Heart right ventricle (tissue), 16 donors: Measurements from ENCODE around the gene ASB5. TPM values are rescaled to one million over a fixed set of nuclear protein-coding genes. Genes with fewer than 3 reads are reported as not detected.
"Not testable (repeated sequence)": the region's sequence is repeated elsewhere in the genome, so short reads cannot be mapped to it uniquely, and the experiment has no call there.

Experiments used
- ATAC-seq, 8 donors: fragments of 200-7000 bp; cut with Tn5 transposase; one replicate each; pipeline ENCODE4 v1.9.1; 2020; ENCODE audit warnings: mild to moderate bottlenecking in 8 of 8, moderate library complexity in 8 of 8, moderate number of reproducible peaks in 1 of 8
- DNase-seq, 2 donors: peaks; one replicate each; pipeline ENCODE4 v3.0.0-alpha.2; 2020
- H3K27ac ChIP-seq, 10 donors: fragments of 200-600 bp; sonication (generic) in 2 of 10; one replicate each; pipeline versions ENCODE4 v1.5.0 to v1.8.0; 2020 to 2022; ENCODE audit warnings: mild to moderate bottlenecking in 3 of 10
- H3K27me3 ChIP-seq, 7 donors: fragments of 200-600 bp; one replicate each; pipeline ENCODE4 v1.8.0; 2021 to 2022; ENCODE audit warnings: mild to moderate bottlenecking in 2 of 7
- H3K36me3 ChIP-seq, 9 donors: fragments of 200-600 bp; sonication (generic) in 1 of 9; one replicate each; pipeline versions ENCODE4 v1.5.0 to v1.8.0; 2020 to 2022; ENCODE audit warnings: mild to moderate bottlenecking in 2 of 9
- H3K4me1 ChIP-seq, 9 donors: fragments of 200-600 bp; sonication (generic) in 1 of 9; one replicate each; pipeline versions ENCODE4 v1.5.0 to v1.8.0; 2020 to 2022; ENCODE audit warnings: mild to moderate bottlenecking in 4 of 9
- H3K4me3 ChIP-seq, 10 donors: fragments of 200-600 bp; sonication (generic) in 2 of 10; one replicate each; pipeline versions ENCODE4 v1.5.0 to v1.8.0; 2020 to 2022; ENCODE audit warnings: mild to moderate bottlenecking in 7 of 10, moderate library complexity in 2 of 10
- H3K9me3 ChIP-seq, 11 donors: fragments of 200-600 bp in 10 of 11; sonication (generic) in 2 of 11; one replicate each; pipeline versions ENCODE4 v1.5.0 to v1.8.0; 2013 to 2022; ENCODE audit warnings: mild to moderate bottlenecking in 2 of 11, control low read depth in 1 of 11, moderate library complexity in 1 of 11
- WGBS, 2 donors: extraction: QIAGEN DNeasy Blood & Tissue Kit; methylation state at CpG; one replicate each; pipeline ENCODE4 v1.1.7; 2013; ENCODE audit warnings: inconsistent platforms in 1 of 2; 5-methylcytosine and 5-hydroxymethylcytosine counted together
- intact Hi-C, 10 donors: fragments of 100-400 bp; cut with DNase I; formaldehyde crosslinking; loops; one replicate each; pipeline versions ENCODE4 v1.11.1 to v1.14.2; 2022
- polyA plus RNA-seq, 2 donors: library from polyadenylated mRNA; stranded (reverse); fragments of 200-250 nt; gene quantifications; one replicate each; pipeline ENCODE4 v1.2.3, GENCODE V29; 2013
- total RNA-seq, 10 donors: library from RNA; stranded (reverse); fragmentation: NEBNext Ultra II Directional in 3 of 10; extraction: Animal tissue kit (Norgen Biotek cat#: 25700) in 3 of 10; gene quantifications; one replicate each; pipeline versions ENCODE4 v1.2.1 to v1.2.4, GENCODE V29; 2021 to 2023
- TF ChIP-seq, protein P1 (sequence below), 9 donors: fragments of 200-600 bp; sonication (generic) in 2 of 9; IDR thresholded peaks; one replicate each; pipeline versions ENCODE4 v1.5.0 to v1.8.0; 2021 to 2022; ENCODE audit warnings: antibody characterized with exemption in 9 of 9, mild to moderate bottlenecking in 5 of 9, moderate library complexity in 1 of 9
- donor health status: Arrhythmogenic right ventricular cardiomyopathy.
- donor health status: ischemic (EF 13 %, LVEDD 7.1; RV severe dilation, severe dysfunction).
- donor health status: healthy with polysubstance abuse.
- donor health status: DM: no; HTN: yes; CAD: no.
- donor health status: DM: no; HTN: no; CAD: no.
- donor health status: ischemic (EF 25% LVEDD 6.9; RV normal size, moderate dysfunction).
- donor health status: ischemic (EF 25% LVEDD 5.7; RV mildly dilated, moderate dysfunction).
- donor health status: healthy.
- donor health status: DM: yes; HTN: yes; CAD: no.
- donor health status: Ischemic cardiomyopathy.
- donor health status: ischemic (EF 35%, LVEDD 5.7; RV mildly dilated, moderate dysfunction).
- donor health status: nonischemic (EF 11% LVEDD 7.7; RV severe dilation, severe dysfunction).
- donor health status: DM: yes; HTN: yes; CAD: no.
- donor health status: PGD.
- donor health status: ischemic (EF 29% LVEDD 5.4; RV normal size, mild dysfunction).
- donor health status: nonischemic (EF 23%, LVEDD 6.1; RV moderate dilation, normal function).

Gene ASB5
- total and polyA plus RNA-seq, 12 donors: 0.95 to 6.5 (median 3.8) TPM

DNA sequence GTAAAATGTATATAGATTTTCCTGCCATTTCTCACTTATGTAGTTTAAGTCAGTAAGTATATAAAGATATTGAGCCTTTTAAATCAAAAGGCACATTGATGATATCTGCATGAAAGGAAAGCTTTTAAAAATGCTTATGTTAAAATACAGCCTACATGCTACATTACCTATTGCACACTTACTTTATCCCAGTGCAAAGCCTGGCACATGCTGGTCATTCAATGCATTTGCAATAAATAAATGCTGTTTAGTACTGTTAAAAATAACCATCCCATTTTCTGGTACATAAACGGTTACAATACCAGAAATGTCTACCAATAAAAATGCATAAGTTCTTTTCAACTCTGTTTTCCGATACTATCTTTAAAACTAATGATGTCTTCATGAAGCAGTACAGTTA, 51.5 kb downstream of the ASB5 start:
- Histone ChIP-seq H3K27me3 (no peaks in the 10 kb centered on the region), H3K9me3 (peaks cover 0 to 4% (median 0%) of the 10 kb centered on the region in 11 donors), H3K27ac (no peak overlapping the region), H3K36me3 (no peaks in the 10 kb centered on the region), H3K4me1 (no peaks in the 10 kb centered on the region), H3K4me3 (no peak overlapping the region)
- ATAC-seq (no peak), DNase-seq (no peak)
- 67 to 76% methylated on average over 2 of the region's 2 CpGs for WGBS, 2 donors
- TF ChIP-seq, protein P1, sequence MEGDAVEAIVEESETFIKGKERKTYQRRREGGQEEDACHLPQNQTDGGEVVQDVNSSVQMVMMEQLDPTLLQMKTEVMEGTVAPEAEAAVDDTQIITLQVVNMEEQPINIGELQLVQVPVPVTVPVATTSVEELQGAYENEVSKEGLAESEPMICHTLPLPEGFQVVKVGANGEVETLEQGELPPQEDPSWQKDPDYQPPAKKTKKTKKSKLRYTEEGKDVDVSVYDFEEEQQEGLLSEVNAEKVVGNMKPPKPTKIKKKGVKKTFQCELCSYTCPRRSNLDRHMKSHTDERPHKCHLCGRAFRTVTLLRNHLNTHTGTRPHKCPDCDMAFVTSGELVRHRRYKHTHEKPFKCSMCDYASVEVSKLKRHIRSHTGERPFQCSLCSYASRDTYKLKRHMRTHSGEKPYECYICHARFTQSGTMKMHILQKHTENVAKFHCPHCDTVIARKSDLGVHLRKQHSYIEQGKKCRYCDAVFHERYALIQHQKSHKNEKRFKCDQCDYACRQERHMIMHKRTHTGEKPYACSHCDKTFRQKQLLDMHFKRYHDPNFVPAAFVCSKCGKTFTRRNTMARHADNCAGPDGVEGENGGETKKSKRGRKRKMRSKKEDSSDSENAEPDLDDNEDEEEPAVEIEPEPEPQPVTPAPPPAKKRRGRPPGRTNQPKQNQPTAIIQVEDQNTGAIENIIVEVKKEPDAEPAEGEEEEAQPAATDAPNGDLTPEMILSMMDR (IDR thresholded peaks at IDR 0.05): no peak
- intact Hi-C loops: no loop called here

DNA sequence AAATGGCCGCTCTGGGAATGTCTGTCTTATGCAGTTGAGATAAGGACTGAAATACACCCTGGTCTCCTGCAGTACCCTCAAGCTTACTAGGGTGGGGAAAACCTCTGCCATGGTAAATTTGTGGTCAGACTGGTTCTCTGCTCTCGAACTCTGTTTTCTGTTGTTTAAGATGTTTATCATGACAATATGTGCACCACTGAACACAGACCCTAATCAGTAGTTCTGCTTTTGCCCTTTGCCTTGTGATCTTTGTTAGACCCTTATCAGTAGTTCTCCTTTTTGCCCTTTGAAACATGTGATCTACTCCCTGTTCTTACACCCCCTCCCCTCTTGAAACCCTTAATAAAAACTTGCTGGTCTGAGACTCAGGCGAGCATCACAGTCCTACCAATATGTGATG, 56.7 kb downstream of the ASB5 start:
- H3K27me3 ChIP-seq, H3K4me1 ChIP-seq, DNase-seq, H3K4me3 ChIP-seq, H3K27ac ChIP-seq, ATAC-seq, intact Hi-C loops, H3K36me3 ChIP-seq: not testable (repeated sequence)
- H3K9me3 ChIP-seq: peaks cover 0 to 11% (median 0%) of the 10 kb centered on the region in 11 donors
- WGBS, 2 donors: 81 to 89% methylated on average over 3 of the region's 3 CpGs

DNA sequence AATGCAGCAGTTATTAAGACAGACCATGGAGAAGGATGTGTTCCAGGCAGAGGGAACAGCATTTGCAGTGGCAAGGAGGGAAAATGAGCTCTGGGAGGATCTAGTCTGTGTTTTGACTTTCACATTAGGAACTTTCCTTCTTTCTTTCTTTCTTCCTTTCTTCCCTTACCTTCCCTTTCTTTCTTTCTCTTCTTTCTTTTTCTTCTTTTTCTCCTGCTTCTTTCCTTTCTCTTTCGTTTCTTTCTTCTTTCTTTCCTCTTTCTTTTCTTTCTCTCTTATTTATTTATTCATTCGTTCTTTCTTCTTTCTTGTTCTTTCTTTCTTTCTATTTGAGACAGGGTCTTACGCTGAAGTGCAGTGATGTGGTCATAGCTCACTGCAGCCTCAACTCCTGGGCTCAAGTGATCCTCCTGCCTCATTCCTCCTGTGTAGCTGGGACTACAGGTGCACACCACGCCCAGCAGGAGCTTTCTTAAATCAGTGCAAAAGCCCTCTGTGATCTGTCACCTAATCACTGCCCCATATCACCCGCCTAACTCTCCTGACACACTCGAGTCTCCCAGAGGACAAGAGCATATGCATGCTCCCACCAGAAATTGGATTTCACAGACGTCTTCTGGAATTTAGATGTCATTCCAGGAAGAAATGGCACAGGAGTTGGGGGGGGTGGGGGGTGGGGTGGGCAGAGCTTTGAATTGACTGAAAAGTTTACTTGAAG, 58.3 kb downstream of the ASB5 start:
- intact Hi-C loops: no loop called here

DNA sequence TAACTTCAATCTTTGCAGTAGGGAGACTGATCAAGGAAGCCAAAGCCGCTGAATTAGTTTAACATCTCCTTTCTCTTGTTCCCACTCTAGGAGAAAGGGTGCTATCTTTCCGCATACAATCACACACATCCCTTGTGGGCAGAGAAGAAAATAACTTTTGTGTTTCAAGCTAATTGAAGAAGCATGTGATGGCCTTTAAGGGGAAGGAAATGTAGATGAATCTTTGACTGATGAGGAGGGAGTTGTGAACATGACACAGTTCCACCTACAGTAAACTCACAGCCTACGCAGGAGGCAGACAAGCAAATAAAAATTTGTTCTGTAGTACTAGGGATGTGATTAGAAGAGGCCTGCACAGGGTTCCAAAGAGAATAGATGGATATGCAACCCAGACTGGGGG, 58.9 kb downstream of the ASB5 start:
- peaks cover 0 to 11% (median 0%) of the 10 kb centered on the region in 11 donors for H3K9me3 ChIP-seq
- no peak for ATAC-seq
- intact Hi-C loops: no loop called here

More for the DNA sequence above, 58.3 kb downstream of the ASB5 start:
- DNase-seq (no peak), ATAC-seq (no peak)
- Histone ChIP-seq H3K4me1 (peaks cover 0 to 5% (median 0%) of the 10 kb centered on the region in 9 donors), H3K36me3 (no peaks in the 10 kb centered on the region), H3K4me3 (no peak overlapping the region), H3K27me3 (no peaks in the 10 kb centered on the region), H3K9me3 (peaks cover 0 to 11% (median 0%) of the 10 kb centered on the region in 11 donors), H3K27ac (no peak overlapping the region)
- WGBS, 2 donors: 71 to 81% methylated on average over 7 of the region's 7 CpGs
- TF ChIP-seq, protein P1 (IDR thresholded peaks at IDR 0.05): no peak

More for the DNA sequence above, 58.9 kb downstream of the ASB5 start:
- Histone ChIP-seq H3K4me1 (peaks cover 0 to 5% (median 0%) of the 10 kb centered on the region in 9 donors), H3K4me3 (no peak overlapping the region), H3K27me3 (no peaks in the 10 kb centered on the region), H3K36me3 (no peaks in the 10 kb centered on the region), H3K27ac (no peak overlapping the region)
- WGBS, 2 donors: 86 to 89% methylated on average over 3 of the region's 3 CpGs
- TF ChIP-seq, protein P1 (IDR thresholded peaks at IDR 0.05): no peak
- DNase-seq: no peak
